SK-N-SH (cell line): ENCODE results near the gene REELD1. TPM values are rescaled to one million over a fixed set of nuclear protein-coding genes. Genes with fewer than 3 reads are reported as not detected.

Source experiments
- CTCF ChIA-PET: fragments of 300-600, 350-600 bp; formaldehyde crosslinking; extraction: SDS; loops from one replicate; lab custom pipeline; 2021; lab: Yijun Ruan, JAX
- POLR2A ChIA-PET: fragments of 350-600 bp; sonication (Branson Sonifier 250); formaldehyde crosslinking; extraction: SDS; loops from one replicate; lab custom pipeline; 2020; ENCODE audit warnings: antibody characterized with exemption, inconsistent platforms; lab: Yijun Ruan, JAX
- DNase-seq: peaks from one replicate; pipeline ENCODE4 v3.0.0; 2012
- H2AFZ ChIP-seq: fragments of 200-600 bp; sonication (generic); 2 replicates; pipeline ENCODE4 v1.8.1; 2016; ENCODE audit warnings: antibody characterized with exemption, mild to moderate bottlenecking, low read depth
- H3F3A ChIP-seq: fragments of 200-600 bp; sonication (generic); replicated peaks from 2 replicates; pipeline ENCODE3; 2016; ENCODE audit warnings: antibody characterized with exemption, mild to moderate bottlenecking; ENCODE audit not compliant: insufficient read depth
- H3K27ac ChIP-seq, 2 experiments: fragments of 200-500 bp in 1 of 2; fragments of 200-600 bp in 1 of 2; sonication (Bioruptor generic) in 1 of 2; sonication (generic), shearing (Covaris generic) in 1 of 2; 2 replicates each; pipeline versions ENCODE4 v1.5.1 to v1.6.1; 2014 to 2016; ENCODE audit warnings: low read depth in 2 of 2, inconsistent platforms in 1 of 2, low read length in 1 of 2, mild to moderate bottlenecking in 1 of 2, mixed read lengths in 1 of 2
- H3K27me3 ChIP-seq: fragments of 200-600 bp; sonication (generic), shearing (Covaris generic); 2 replicates; pipeline ENCODE4 v1.6.1; 2016; ENCODE audit warnings: mixed run types; ENCODE audit not compliant: insufficient read depth
- H3K36me3 ChIP-seq, 2 experiments: fragments of 200-500 bp in 1 of 2; fragments of 200-600 bp in 1 of 2; sonication (Bioruptor generic) in 1 of 2; sonication (generic) in 1 of 2; replicated peaks in 1 of 2; 2 replicates each; pipeline versions ENCODE3 to v1.5.1; 2014 to 2016; ENCODE audit warnings: low read length in 1 of 2, mild to moderate bottlenecking in 1 of 2; ENCODE audit not compliant: insufficient read depth in 2 of 2, control insufficient read depth in 1 of 2
- H3K4me1 ChIP-seq, 2 experiments: fragments of 200-500 bp in 1 of 2; fragments of 200-600 bp in 1 of 2; sonication (Bioruptor generic) in 1 of 2; sonication (generic), shearing (Covaris generic) in 1 of 2; 2 replicates each; pipeline versions ENCODE4 v1.5.1 to v1.6.1; 2014 to 2016; ENCODE audit warnings: low read depth in 1 of 2, low read length in 1 of 2, mixed run types in 1 of 2; ENCODE audit not compliant: insufficient read depth in 2 of 2, control insufficient read depth in 1 of 2
- H3K4me2 ChIP-seq: fragments of 200-600 bp; sonication (generic), shearing (Covaris generic); 2 replicates; pipeline ENCODE4 v1.6.1; 2017; ENCODE audit warnings: mixed run types
- H3K4me3 ChIP-seq, 2 experiments: fragments of 200-500 bp in 1 of 2; fragments of 200-600 bp in 1 of 2; sonication (Bioruptor generic) in 1 of 2; sonication (generic), shearing (Covaris generic) in 1 of 2; 2 replicates each; pipeline versions ENCODE4 v1.5.1 to v1.8.1; 2014 to 2016; ENCODE audit warnings: low read depth in 2 of 2, inconsistent platforms in 1 of 2, low read length in 1 of 2, mild to moderate bottlenecking in 1 of 2, mixed read lengths in 1 of 2, moderate library complexity in 1 of 2
- H3K79me2 ChIP-seq: fragments of 200-600 bp; sonication (generic); 2 replicates; pipeline ENCODE4 v1.8.1; 2017; ENCODE audit warnings: mild to moderate bottlenecking; ENCODE audit not compliant: insufficient read depth
- H3K9ac ChIP-seq: fragments of 200-600 bp; sonication (generic); 2 replicates; pipeline ENCODE4 v1.6.1; 2017; ENCODE audit warnings: mixed run types
- H3K9me2 ChIP-seq: fragments of 200-600 bp; sonication (generic); 2 replicates; pipeline ENCODE4 v1.6.1; 2017; ENCODE audit warnings: mixed run types
- H3K9me3 ChIP-seq: fragments of 200-600 bp; sonication (generic); 2 replicates; pipeline ENCODE4 v1.6.1; 2017; ENCODE audit warnings: mixed run types, mild to moderate bottlenecking, moderate library complexity
- H4K20me1 ChIP-seq: fragments of 200-600 bp; sonication (generic); 2 replicates; pipeline ENCODE4 v1.6.1; 2017; ENCODE audit warnings: mild to moderate bottlenecking, mixed run types; ENCODE audit not compliant: insufficient read depth
- CHD2 ChIP-seq: fragments of 150-350 bp; IDR thresholded peaks from 2 replicates; pipeline ENCODE4 v1.6.1; 2018; ENCODE audit warnings: low read length; ENCODE audit not compliant: partially characterized antibody
- EZH2phosphoT487 ChIP-seq: fragments of 200-600 bp; sonication (generic); IDR thresholded peaks from 2 replicates; pipeline ENCODE4 v1.6.1; 2017; ENCODE audit warnings: low read depth, mixed run types, mild to moderate bottlenecking, antibody characterized with exemption, moderate library complexity, borderline replicate concordance
- FOSL2 ChIP-seq: IDR thresholded peaks from 2 replicates; pipeline ENCODE4 v1.4.0; 2012; ENCODE audit warnings: low read depth, mild to moderate bottlenecking, moderate library complexity, borderline replicate concordance
- FOXJ3 ChIP-seq: sonication (generic); formaldehyde crosslinking; IDR thresholded peaks from 2 replicates; pipeline ENCODE4 v1.5.1; 2020; ENCODE audit warnings: mild to moderate bottlenecking, missing genetic modification reagents
- GATA2 ChIP-seq: sonication (generic); formaldehyde crosslinking; IDR thresholded peaks from 2 replicates; pipeline ENCODE4 v1.5.0; 2020; ENCODE audit warnings: mild to moderate bottlenecking, missing genetic modification reagents
- MXI1 ChIP-seq: IDR thresholded peaks from 2 replicates; pipeline ENCODE4 v1.6.1; 2012; ENCODE audit warnings: mild to moderate bottlenecking, low read depth, low read length, improper control_type of control experiment
- NFIC ChIP-seq: IDR thresholded peaks from 2 replicates; pipeline ENCODE4 v1.4.0; 2012; ENCODE audit warnings: borderline replicate concordance
- POLR2AphosphoS5 ChIP-seq: IDR thresholded peaks from 2 replicates; pipeline ENCODE4 v1.6.1; 2012; ENCODE audit warnings: low read depth, low read length
- RAD21 ChIP-seq: IDR thresholded peaks from 2 replicates; pipeline ENCODE4 v1.6.1; 2012; ENCODE audit warnings: mild to moderate bottlenecking, low read length
- RCOR1 ChIP-seq: fragments of 150-350 bp; IDR thresholded peaks from 2 replicates; pipeline ENCODE4 v1.6.1; 2017; ENCODE audit warnings: antibody characterized with exemption, low read length
- RXRA ChIP-seq: IDR thresholded peaks from 2 replicates; pipeline ENCODE4 v1.4.0; 2012; ENCODE audit warnings: low read depth, mild to moderate bottlenecking, borderline replicate concordance
- SIN3A ChIP-seq: IDR thresholded peaks from 2 replicates; pipeline ENCODE4 v1.6.1; 2012; ENCODE audit warnings: low read depth, mild to moderate bottlenecking, low read length, moderate library complexity, borderline replicate concordance
- TCF12 ChIP-seq: IDR thresholded peaks from 2 replicates; pipeline ENCODE4 v1.4.0; 2012
- USF1 ChIP-seq: IDR thresholded peaks from 2 replicates; pipeline ENCODE4 v1.4.0; 2012; ENCODE audit warnings: low read depth, borderline replicate concordance
- USF2 ChIP-seq: fragments of 150-350 bp; IDR thresholded peaks from 2 replicates; pipeline ENCODE4 v1.6.1; 2017; ENCODE audit warnings: antibody characterized with exemption, low read length, low read depth, borderline replicate concordance
- YY1 ChIP-seq: IDR thresholded peaks from 2 replicates; pipeline ENCODE4 v1.4.0; 2012; ENCODE audit warnings: low read depth, mild to moderate bottlenecking
- WGBS: methylation state at CpG from one replicate; pipeline ENCODE4 v1.1.6; 2017; ENCODE audit warnings: low lambda C conversion rate; 5-methylcytosine and 5-hydroxymethylcytosine counted together
- polyA plus RNA-seq, 3 experiments: library from polyadenylated mRNA; depleted of rRNA; stranded (reverse); fragments of >200 nt; gene quantifications; 2 replicates each; pipeline ENCODE4 v1.2.3, GENCODE V29; 2012
- TF ChIP-seq, protein P1 (sequence below): fragments of 200-600 bp; sonication (generic); IDR thresholded peaks from 2 replicates; pipeline ENCODE4 v1.6.1; 2017; ENCODE audit warnings: antibody characterized with exemption, mild to moderate bottlenecking, moderate library complexity

REELD1 gene
- polyA plus RNA-seq, 1 of the 3 experiments (the other 2 are of a cell fraction), result not detected

GRCh38 chr4:146207410-146207809, 6.9 kb upstream of the REELD1 start:
- CTCF ChIA-PET, result no interaction called here

GRCh38 chr4:146210890-146211289, 3.4 kb upstream of the REELD1 start:
- 97% methylated on average over 2 of the region's 2 CpGs for WGBS
- no peaks in the 10 kb centered on the region for H3K27me3 ChIP-seq
- no peak overlapping the region for H3K27ac ChIP-seq
- CTCF ChIA-PET, result no interaction called here
- no peak overlapping the region for H3K9ac ChIP-seq
- no peaks in the 10 kb centered on the region for H3K9me3 ChIP-seq
- H3K4me2 ChIP-seq, result no peak overlapping the region
- H3K36me3 ChIP-seq, result no peaks in the 10 kb centered on the region
- no peaks in the 10 kb centered on the region for H4K20me1 ChIP-seq
- no peak overlapping the region for H2AFZ ChIP-seq
- no peaks in the 10 kb centered on the region for H3F3A ChIP-seq
- no peak overlapping the region for H3K4me3 ChIP-seq
- no peaks in the 10 kb centered on the region for H3K4me1 ChIP-seq
- TF ChIP-seq FOSL2, result no peak
- TF ChIP-seq GATA2 (CRISPR knock-in tag), result no peak
- no peak for TF ChIP-seq USF1
- no peak for TF ChIP-seq RAD21
- TF ChIP-seq, protein P1, sequence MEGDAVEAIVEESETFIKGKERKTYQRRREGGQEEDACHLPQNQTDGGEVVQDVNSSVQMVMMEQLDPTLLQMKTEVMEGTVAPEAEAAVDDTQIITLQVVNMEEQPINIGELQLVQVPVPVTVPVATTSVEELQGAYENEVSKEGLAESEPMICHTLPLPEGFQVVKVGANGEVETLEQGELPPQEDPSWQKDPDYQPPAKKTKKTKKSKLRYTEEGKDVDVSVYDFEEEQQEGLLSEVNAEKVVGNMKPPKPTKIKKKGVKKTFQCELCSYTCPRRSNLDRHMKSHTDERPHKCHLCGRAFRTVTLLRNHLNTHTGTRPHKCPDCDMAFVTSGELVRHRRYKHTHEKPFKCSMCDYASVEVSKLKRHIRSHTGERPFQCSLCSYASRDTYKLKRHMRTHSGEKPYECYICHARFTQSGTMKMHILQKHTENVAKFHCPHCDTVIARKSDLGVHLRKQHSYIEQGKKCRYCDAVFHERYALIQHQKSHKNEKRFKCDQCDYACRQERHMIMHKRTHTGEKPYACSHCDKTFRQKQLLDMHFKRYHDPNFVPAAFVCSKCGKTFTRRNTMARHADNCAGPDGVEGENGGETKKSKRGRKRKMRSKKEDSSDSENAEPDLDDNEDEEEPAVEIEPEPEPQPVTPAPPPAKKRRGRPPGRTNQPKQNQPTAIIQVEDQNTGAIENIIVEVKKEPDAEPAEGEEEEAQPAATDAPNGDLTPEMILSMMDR, result no peak
- TF ChIP-seq POLR2AphosphoS5, result no peak
- TF ChIP-seq MXI1, result no peak
- no peak for TF ChIP-seq NFIC
- TF ChIP-seq EZH2phosphoT487, result no peak
- TF ChIP-seq USF2, result no peak
- TF ChIP-seq YY1, result no peak
- no peak for TF ChIP-seq CHD2
- TF ChIP-seq FOXJ3 (CRISPR knock-in tag), result no peak
- TF ChIP-seq TCF12, result no peak
- no peak for TF ChIP-seq RCOR1
- H3K79me2 ChIP-seq, result no peaks in the 10 kb centered on the region
- no peaks in the 10 kb centered on the region for H3K9me2 ChIP-seq
- POLR2A ChIA-PET, result no interaction called here
- no peak for DNase-seq

More at GRCh38 chr4:146207410-146207809, 6.9 kb upstream of the REELD1 start:
- no peaks in the 10 kb centered on the region for H3K9me3 ChIP-seq
- H4K20me1 ChIP-seq, result no peaks in the 10 kb centered on the region
- H3K27ac ChIP-seq, result no peak overlapping the region
- WGBS, result 42% methylated on average over 4 of the region's 5 CpGs
- no peak overlapping the region for H3K4me3 ChIP-seq
- no peaks in the 10 kb centered on the region for H3F3A ChIP-seq
- H3K27me3 ChIP-seq, result no peaks in the 10 kb centered on the region
- TF ChIP-seq YY1 (no peak), USF1 (no peak), SIN3A (no peak), RXRA (no peak), USF2 (no peak)
- TF ChIP-seq, all 33 proteins: peak for 0
- H3K4me1 ChIP-seq, result no peaks in the 10 kb centered on the region; a peak in 1 of 4 replicates
- H3K4me2 ChIP-seq, result no peak overlapping the region
- H3K9ac ChIP-seq, result no peak overlapping the region
- no peaks in the 10 kb centered on the region for H3K9me2 ChIP-seq
- no peaks in the 10 kb centered on the region for H3K36me3 ChIP-seq
- H3K79me2 ChIP-seq, result no peaks in the 10 kb centered on the region
- POLR2A ChIA-PET, result no interaction called here
- H2AFZ ChIP-seq, result no peak overlapping the region
- no peak for DNase-seq
